ENCODE measurements around the gene ACOX3. TPM values are rescaled to one million over a fixed set of nuclear protein-coding genes. Genes with fewer than 3 reads are reported as not detected.

ACOX3 gene
- total and polyA plus RNA-seq, 4 donors = 11.4 to 24.6 (median 13.6) TPM

- no peak for TF ChIP-seq GABPA (IDR thresholded peaks at IDR 0.05 in 1 of 2, conservative IDR thresholded peaks at IDR 0.05 in 1 of 2)
Measured at GRCh38 chr4:8362483-8362882, 78.0 kb downstream of the ACOX3 start (continued).

- H3K27me3 ChIP-seq (ENCODE audit: control insufficient read depth in 4 of 4, insufficient read depth in 4 of 4, low read length in 3 of 4) = peaks cover 0 to 2% (median 0%) of the 10 kb centered on the region in 4 donors
Measured at GRCh38 chr4:8359193-8359592, 81.3 kb downstream of the ACOX3 start.

More at GRCh38 chr4:8359193-8359592, 81.3 kb downstream of the ACOX3 start:
- Histone ChIP-seq H3K27ac (ENCODE audit: low read depth in 1 of 2, low read length in 2 of 2) (no peak overlapping the region), H3K4me3 (ENCODE audit: low read depth in 1 of 3, low read length in 3 of 3) (no peak overlapping the region), H3K4me1 (ENCODE audit: control insufficient read depth in 4 of 4, insufficient read depth in 4 of 4, low read length in 3 of 4) (peaks cover 0 to 4% (median 0%) of the 10 kb centered on the region in 4 donors), H3K36me3 (ENCODE audit: control insufficient read depth in 4 of 4, insufficient read depth in 3 of 4, low read depth in 1 of 4, low read length in 3 of 4) (no peaks in the 10 kb centered on the region), H3K9ac (ENCODE audit: low read depth in 1 of 2, low read length in 2 of 2) (no peak overlapping the region), H3K9me3 (ENCODE audit: control insufficient read depth in 4 of 4, low read length in 3 of 4) (no peaks in the 10 kb centered on the region)
- WGBS = 84% methylated on average over 5 of the region's 5 CpGs
- TF ChIP-seq REST (IDR thresholded peaks at IDR 0.05) = no peak
- TF ChIP-seq YY1 (IDR thresholded peaks at IDR 0.05) = no peak
- no peak for TF ChIP-seq ATF3 (IDR thresholded peaks at IDR 0.05)
- no peak for TF ChIP-seq MAX (IDR thresholded peaks at IDR 0.05)
- TF ChIP-seq FOXA1 (IDR thresholded peaks at IDR 0.05) = no peak
- no peak for TF ChIP-seq GABPA (IDR thresholded peaks at IDR 0.05 in 1 of 2, conservative IDR thresholded peaks at IDR 0.05 in 1 of 2)
- no peak for TF ChIP-seq JUND (IDR thresholded peaks at IDR 0.05)
- no peak for TF ChIP-seq HNF4A (conservative IDR thresholded peaks at IDR 0.05)
- no peak for TF ChIP-seq CTCF (IDR thresholded peaks at IDR 0.05; ENCODE audit: low read depth, low read length, missing input control)
- no peak for TF ChIP-seq RXRA (IDR thresholded peaks at IDR 0.05)
- no peak for TF ChIP-seq SP1 (IDR thresholded peaks at IDR 0.05)
- TF ChIP-seq TAF1 (conservative IDR thresholded peaks at IDR 0.05) = no peak
- no peak for TF ChIP-seq ZBTB33 (IDR thresholded peaks at IDR 0.05)
- DNase-seq (ENCODE audit: low spot score) = no peak

All from liver (tissue), 9 donors.